OCI-LY3 (cell line): ENCODE measurements around the gene SYNDIG1.

Source experiments
- CTCF ChIP-seq: fragments of 200-600, 300-600 bp; sonication (generic); IDR thresholded peaks from 2 replicates; pipeline ENCODE4 v1.5.1; 2014; ENCODE audit warnings: antibody characterized with exemption, low read length, low read depth
- EZH2phosphoT487 ChIP-seq: fragments of 200-600 bp; shearing (Covaris generic); IDR thresholded peaks from 2 replicates; pipeline ENCODE4 v1.6.1; 2018; ENCODE audit warnings: antibody characterized with exemption, mixed run types, low read depth

GRCh38 chr20:24676978-24677370, 207.5 kb downstream of the SYNDIG1 start:
- no peak for TF ChIP-seq CTCF
- no peak for TF ChIP-seq EZH2phosphoT487
